GM18499 (cell line): ENCODE data around the gene DZIP1.

Experiments used
- ATAC-seq: cut with Tn5 transposase; IDR thresholded peaks from one replicate; pipeline ENCODE4 v1.9.1; 2021; ENCODE audit warnings: moderate number of reproducible peaks; ENCODE audit not compliant: insufficient read depth, unreplicated experiment

DZIP1 gene

GRCh38 chr13:95647321-95647720 lies 2.8 kb upstream of the DZIP1 start:
- no peak for ATAC-seq

- no peak for ATAC-seq
Measured at GRCh38 chr13:95643936-95644598, 439 bp downstream of the DZIP1 start.

DNA sequence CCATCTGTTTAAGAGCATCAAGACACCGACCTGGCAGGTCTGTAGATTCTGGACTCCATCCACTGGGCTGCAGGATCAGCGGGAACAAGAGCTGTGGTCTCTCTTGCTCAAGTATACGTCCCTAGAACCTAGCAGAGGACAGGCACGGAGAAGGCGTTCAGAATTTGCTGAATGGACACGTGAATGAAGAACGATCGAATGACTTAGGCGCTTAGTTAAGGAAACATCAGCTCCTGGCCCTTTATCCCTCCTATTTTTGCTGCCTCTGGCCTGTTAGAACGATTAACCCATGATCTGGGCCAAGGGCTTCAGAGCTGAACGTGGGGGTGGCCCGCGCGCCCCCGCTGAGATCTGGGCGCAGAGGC lies 953 bp downstream of the DZIP1 start:
- no peak for ATAC-seq

DNA sequence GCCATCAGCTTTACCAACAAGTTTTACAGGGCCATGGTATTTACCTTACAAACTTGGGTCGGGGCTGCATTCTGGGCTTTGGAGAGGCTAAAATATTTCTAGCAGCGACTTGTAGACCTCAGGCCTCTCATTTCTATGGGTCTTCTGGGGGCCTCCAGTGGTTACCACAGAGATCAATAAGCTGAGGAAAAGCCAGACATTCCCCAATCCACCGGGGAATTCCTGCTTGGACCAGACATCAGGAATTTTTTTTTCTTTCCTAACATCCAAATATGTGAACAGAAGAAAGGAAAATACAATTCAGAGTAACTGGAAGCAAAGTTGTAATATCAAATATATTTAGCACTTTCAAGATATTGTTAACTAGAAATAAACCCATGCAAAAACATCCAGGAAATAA lies 1.5 kb downstream of the DZIP1 start:
- no peak for ATAC-seq

GRCh38 chr13:95642028-95642621 lies 2.4 kb downstream of the DZIP1 start:
- no peak for ATAC-seq

DNA sequence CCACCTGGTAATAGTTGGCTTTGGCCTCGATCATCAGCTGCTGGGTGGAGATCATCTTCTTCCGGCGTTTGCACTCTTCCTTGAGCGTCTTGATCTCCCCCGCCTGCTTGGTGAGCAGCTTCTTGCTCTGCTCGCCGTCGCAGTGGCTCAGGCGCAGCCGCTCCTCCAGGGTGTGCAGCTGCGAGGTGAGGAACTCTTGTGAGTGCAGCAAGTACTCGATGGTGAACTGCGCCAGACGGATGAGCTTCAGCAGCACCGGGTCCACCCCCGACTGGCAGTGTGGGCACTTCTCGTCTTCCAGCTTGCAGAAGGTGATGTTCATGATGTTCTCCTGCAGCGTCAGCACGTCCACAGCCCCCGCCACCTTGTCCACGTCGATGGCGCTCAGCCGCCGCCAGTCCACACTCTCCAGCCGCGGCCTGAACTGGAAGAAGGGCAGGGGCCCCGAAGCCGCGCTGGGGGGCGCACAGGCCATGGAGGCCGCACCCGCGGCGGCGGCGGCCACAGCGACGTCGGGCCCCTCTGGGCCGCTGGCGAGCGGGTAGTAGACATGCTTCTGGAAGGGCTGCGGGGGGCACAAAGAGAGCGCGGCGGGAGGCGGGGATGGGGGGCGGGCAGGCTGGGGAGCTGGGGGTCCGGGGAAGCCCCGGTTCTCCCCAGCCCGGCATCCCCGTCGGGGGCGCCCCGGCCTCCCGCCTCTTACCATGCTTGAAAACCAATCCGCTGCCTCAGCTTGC lies 3.0 kb downstream of the DZIP1 start:
- ATAC-seq: no peak

DNA sequence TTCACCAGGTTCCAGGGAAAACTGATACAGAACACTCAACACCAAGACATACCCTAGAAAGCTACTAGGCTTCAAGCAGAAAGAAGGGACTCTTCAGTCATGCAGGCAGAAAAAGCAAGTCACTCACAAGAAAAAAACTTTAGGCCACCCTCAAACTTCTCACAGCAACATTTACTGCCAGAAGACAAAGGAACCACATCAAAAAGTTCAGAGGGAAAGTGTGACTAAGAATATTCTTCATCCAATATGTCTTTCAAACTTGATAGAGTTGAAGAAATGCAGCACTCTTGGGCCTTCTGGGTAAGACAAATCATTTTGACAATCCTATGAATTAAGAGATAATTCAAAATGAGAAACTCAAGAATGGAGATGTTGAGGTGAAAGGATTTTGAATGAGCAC lies 7.7 kb downstream of the DZIP1 start:
- ATAC-seq: no peak

GRCh38 chr13:95630593-95630992 lies 13.9 kb downstream of the DZIP1 start:
- ATAC-seq: no peak

DNA sequence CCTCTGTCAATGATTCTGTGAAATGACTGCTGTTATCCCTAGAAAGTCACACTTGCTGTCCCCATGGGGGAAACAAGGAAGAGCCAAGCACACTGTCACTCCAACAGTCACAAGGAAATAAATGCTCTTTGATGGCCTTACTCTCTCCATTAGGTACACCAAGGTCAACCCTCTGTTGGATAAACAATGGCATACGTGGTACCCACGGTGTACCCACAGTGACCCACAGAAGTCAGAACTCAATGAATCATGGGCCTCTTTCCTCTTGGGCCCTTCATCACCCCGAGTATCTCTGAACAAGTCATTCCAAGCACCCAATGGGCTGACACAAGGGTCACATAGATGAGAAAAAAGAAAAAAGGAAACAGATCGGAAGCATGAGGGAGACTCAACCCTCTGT lies 15.4 kb downstream of the DZIP1 start:
- ATAC-seq: no peak

- ATAC-seq: no peak
Measured at GRCh38 chr13:95628488-95628887, 16.0 kb downstream of the DZIP1 start.

GRCh38 chr13:95627590-95627989 lies 16.9 kb downstream of the DZIP1 start:
- ATAC-seq: no peak

- no peak for ATAC-seq
Measured at GRCh38 chr13:95626768-95627167, 17.7 kb downstream of the DZIP1 start.

GRCh38 chr13:95624020-95624419 lies 20.5 kb downstream of the DZIP1 start:
- ATAC-seq: no peak

GRCh38 chr13:95623141-95623540 lies 21.4 kb downstream of the DZIP1 start:
- no peak for ATAC-seq

DNA sequence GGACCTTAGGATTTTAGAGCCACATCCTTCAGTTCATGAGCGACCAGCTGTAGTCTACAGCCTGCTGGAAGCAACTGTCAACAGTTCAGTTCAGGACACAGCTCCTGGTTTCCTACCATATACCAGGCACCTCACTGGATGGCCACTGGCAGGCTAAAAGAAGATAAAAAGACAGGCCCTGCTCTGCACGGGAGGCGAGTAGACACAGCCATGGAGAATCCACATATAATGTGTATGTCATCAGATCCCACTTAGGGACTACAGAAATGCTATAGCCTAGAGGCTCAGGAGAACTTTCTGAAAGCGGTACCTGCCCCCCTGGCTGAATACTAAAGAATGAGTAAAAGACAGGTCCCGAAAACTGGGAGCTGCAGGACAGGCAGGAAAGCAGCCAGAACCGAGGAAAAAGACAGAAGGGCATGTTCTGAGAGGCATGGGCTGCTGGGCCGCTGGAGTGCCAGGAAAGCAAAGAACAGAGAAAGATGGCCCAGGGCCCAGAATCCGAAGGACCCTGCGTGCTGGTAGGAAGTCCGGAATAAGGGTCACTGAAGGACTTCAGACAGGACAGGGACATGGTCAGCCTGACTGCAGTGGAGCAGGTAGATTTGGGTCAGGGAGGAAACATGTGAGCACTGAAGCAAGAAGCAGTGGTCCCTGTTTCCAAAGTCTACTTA lies 23.5 kb downstream of the DZIP1 start:
- no peak for ATAC-seq

- no peak for ATAC-seq
Measured at GRCh38 chr13:95620030-95620824, 24.3 kb downstream of the DZIP1 start.

GRCh38 chr13:95615539-95615938 lies 29.0 kb downstream of the DZIP1 start:
- no peak for ATAC-seq

GRCh38 chr13:95614641-95615245 lies 29.8 kb downstream of the DZIP1 start:
- ATAC-seq: no peak

DNA sequence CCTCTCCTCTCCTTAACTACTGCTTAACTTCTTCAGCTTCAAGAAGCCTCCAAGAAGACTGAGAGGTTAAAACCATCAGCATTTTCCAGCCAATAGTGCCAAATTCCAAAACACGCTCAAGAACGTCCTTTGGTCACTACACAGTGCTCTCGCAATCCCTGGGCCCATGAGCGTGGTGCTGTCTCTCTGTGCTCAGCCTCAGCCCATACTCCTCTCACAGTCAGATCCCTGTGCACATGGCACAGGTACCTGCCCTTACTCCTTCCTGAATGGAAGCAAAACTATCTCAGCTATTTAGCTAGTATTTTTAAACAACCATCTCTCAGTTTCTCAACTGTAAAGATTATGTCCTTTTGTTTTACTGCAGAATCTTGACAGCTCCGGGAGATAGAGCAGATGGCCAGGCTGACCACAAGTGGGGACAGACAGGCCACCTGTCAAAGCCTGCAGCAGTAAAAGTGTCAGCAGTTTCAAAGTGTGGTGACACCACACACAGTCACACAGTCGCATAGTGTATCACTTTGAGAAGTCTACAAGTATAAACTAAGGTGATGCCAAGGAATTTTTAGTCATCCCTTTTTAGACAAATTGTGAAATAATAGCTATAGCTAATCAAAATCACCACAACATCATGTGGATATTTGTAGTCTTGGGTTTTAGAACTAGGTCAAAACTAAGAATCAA lies 35.7 kb downstream of the DZIP1 start:
- no peak for ATAC-seq
